Measurements from ENCODE around the gene PRRT4. TPM values are rescaled to one million over a fixed set of nuclear protein-coding genes. Genes with fewer than 3 reads are reported as not detected.

Gene PRRT4
- total RNA-seq, 3 donors from 2014 or later (not counting 1 experiment from before 2014, with no cell fraction given) = 0.42 TPM; not detected in 2

- ATAC-seq = no peak
Observed at GRCh38 chr7:128353610-128354009, 7.9 kb downstream of the PRRT4 start.

GRCh38 chr7:128353189-128353588 lies 8.3 kb downstream of the PRRT4 start:
- Histone ChIP-seq H3K27me3 (ENCODE audit: control insufficient read depth, insufficient read depth, low read length) (peaks cover 14% of the 10 kb centered on the region), H3K36me3 (ENCODE audit: control insufficient read depth, insufficient read depth, low read length) (no peaks in the 10 kb centered on the region), H3K4me3 (ENCODE audit: low read length) (no peak overlapping the region), H3K27ac (ENCODE audit: low read length) (no peak overlapping the region), H3K9me3 (ENCODE audit: control insufficient read depth, insufficient read depth, low read length) (no peaks in the 10 kb centered on the region), H3K4me1 (ENCODE audit: control insufficient read depth, insufficient read depth, low read length) (peaks cover 4% of the 10 kb centered on the region)
- Mint-ChIP-seq H3K4me3 (peak overlapping the region; percentile 73), H3K4me1 (peaks cover 0 to 7% of the 10 kb centered on the region in 2 donors), H3K27ac (no peak overlapping the region), H3K27me3 (ENCODE audit: low read depth in 2 of 2) (peaks cover 19 to 29% of the 10 kb centered on the region in 2 donors), H3K36me3 (no peaks in the 10 kb centered on the region), H3K9me3 (no peaks in the 10 kb centered on the region)
- 86% methylated on average over 3 of the region's 3 CpGs for WGBS (ENCODE audit: insufficient coverage)
- intact Hi-C loops (cut with micrococcal nuclease) = no loop called here
- TF ChIP-seq CTCF (IDR thresholded peaks at IDR 0.05) = no peak
- DNase-seq (no peak), ATAC-seq (no peak)

More at GRCh38 chr7:128353610-128354009, 7.9 kb downstream of the PRRT4 start:
- Mint-ChIP-seq H3K4me1 (peaks cover 0 to 7% of the 10 kb centered on the region in 2 donors), H3K27ac (no peak overlapping the region), H3K36me3 (no peaks in the 10 kb centered on the region), H3K9me3 (no peaks in the 10 kb centered on the region), H3K27me3 (ENCODE audit: low read depth in 2 of 2) (peaks cover 23 to 30% of the 10 kb centered on the region in 2 donors), H3K4me3 (peak overlapping the region; percentile 73)
- TF ChIP-seq CTCF (IDR thresholded peaks at IDR 0.05) = no peak
- H3K9me3 ChIP-seq (ENCODE audit: control insufficient read depth, insufficient read depth, low read length) = no peaks in the 10 kb centered on the region
- DNase-seq = no peak
- H3K27me3 ChIP-seq (ENCODE audit: control insufficient read depth, insufficient read depth, low read length) = peaks cover 14% of the 10 kb centered on the region
- 91% methylated on average over 1 of the region's 1 CpG for WGBS (ENCODE audit: insufficient coverage)
- no peaks in the 10 kb centered on the region for H3K36me3 ChIP-seq (ENCODE audit: control insufficient read depth, insufficient read depth, low read length)
- peaks cover 4% of the 10 kb centered on the region for H3K4me1 ChIP-seq (ENCODE audit: control insufficient read depth, insufficient read depth, low read length)
- H3K4me3 ChIP-seq (ENCODE audit: low read length) = no peak overlapping the region
- H3K27ac ChIP-seq (ENCODE audit: low read length) = no peak overlapping the region
- intact Hi-C loops (cut with micrococcal nuclease) = no loop called here

GRCh38 chr7:128352636-128353035 lies 8.9 kb downstream of the PRRT4 start:
- Mint-ChIP-seq H3K4me1 (peaks cover 0 to 7% of the 10 kb centered on the region in 2 donors), H3K27ac (no peak overlapping the region), H3K9me3 (no peaks in the 10 kb centered on the region), H3K4me3 (peak overlapping the region; percentile 73), H3K27me3 (ENCODE audit: low read depth in 2 of 2) (peaks cover 22 to 34% of the 10 kb centered on the region in 2 donors), H3K36me3 (no peaks in the 10 kb centered on the region)
- 88% methylated on average over 7 of the region's 8 CpGs for WGBS (ENCODE audit: insufficient coverage)
- H3K27ac ChIP-seq (ENCODE audit: low read length) = no peak overlapping the region
- intact Hi-C loops (cut with micrococcal nuclease) = no loop called here
- DNase-seq (no peak), ATAC-seq (no peak)
- peaks cover 4% of the 10 kb centered on the region for H3K4me1 ChIP-seq (ENCODE audit: control insufficient read depth, insufficient read depth, low read length)
- no peaks in the 10 kb centered on the region for H3K36me3 ChIP-seq (ENCODE audit: control insufficient read depth, insufficient read depth, low read length)
- no peak for TF ChIP-seq CTCF (IDR thresholded peaks at IDR 0.05)
- no peaks in the 10 kb centered on the region for H3K9me3 ChIP-seq (ENCODE audit: control insufficient read depth, insufficient read depth, low read length)
- H3K27me3 ChIP-seq (ENCODE audit: control insufficient read depth, insufficient read depth, low read length) = peaks cover 14% of the 10 kb centered on the region
- no peak overlapping the region for H3K4me3 ChIP-seq (ENCODE audit: low read length)

GRCh38 chr7:128352153-128352537 lies 9.3 kb downstream of the PRRT4 start:
- no peaks in the 10 kb centered on the region for H3K9me3 ChIP-seq (ENCODE audit: control insufficient read depth, insufficient read depth, low read length)
- intact Hi-C loops (cut with micrococcal nuclease) = no loop called here
- WGBS (ENCODE audit: insufficient coverage) = 14% methylated on average over 34 of the region's 34 CpGs
- Mint-ChIP-seq H3K27me3 (ENCODE audit: low read depth in 2 of 2) (peaks cover 25 to 37% of the 10 kb centered on the region in 2 donors), H3K4me3 (no peak overlapping the region), H3K36me3 (no peaks in the 10 kb centered on the region), H3K9me3 (no peaks in the 10 kb centered on the region), H3K27ac (no peak overlapping the region), H3K4me1 (peaks cover 0 to 7% of the 10 kb centered on the region in 2 donors)
- no peak overlapping the region for H3K27ac ChIP-seq (ENCODE audit: low read length)
- H3K36me3 ChIP-seq (ENCODE audit: control insufficient read depth, insufficient read depth, low read length) = no peaks in the 10 kb centered on the region
- DNase-seq (peak; percentile 30 to 53), ATAC-seq (peak; percentile 33 to 77 (median 70))
- peaks cover 4% of the 10 kb centered on the region for H3K4me1 ChIP-seq (ENCODE audit: control insufficient read depth, insufficient read depth, low read length)
- TF ChIP-seq CTCF (IDR thresholded peaks at IDR 0.05) = peak; percentile 18
- no peak overlapping the region for H3K4me3 ChIP-seq (ENCODE audit: low read length)
- H3K27me3 ChIP-seq (ENCODE audit: control insufficient read depth, insufficient read depth, low read length) = peaks cover 14% of the 10 kb centered on the region

Measured in natural killer cell (primary cell).